NB4 (cell line): Measurements from ENCODE around the gene ANO7.

Experiments used
- DNase-seq: peaks from one replicate; pipeline ENCODE4 v3.0.0; 2010; ENCODE audit warnings: low read depth
- H3K4me3 ChIP-seq: one replicate; pipeline ENCODE4 v1.5.1; 2011; ENCODE audit warnings: mild to moderate bottlenecking, low read depth, low read length, moderate library complexity
- CTCF ChIP-seq: IDR thresholded peaks from one replicate; pipeline ENCODE4 v1.5.1; 2012; ENCODE audit warnings: low read depth, low read length
- MAX ChIP-seq: IDR thresholded peaks from 2 replicates; pipeline ENCODE4 v1.6.1; 2011; ENCODE audit warnings: low read depth, low read length
- MYC ChIP-seq: IDR thresholded peaks from 2 replicates; pipeline ENCODE4 v1.6.1; 2011; ENCODE audit warnings: low read depth, low read length
- POLR2A ChIP-seq: IDR thresholded peaks from 2 replicates; pipeline ENCODE4 v1.6.1; 2011; ENCODE audit warnings: mild to moderate bottlenecking; ENCODE audit not compliant: insufficient read length; ENCODE audit errors: extremely low read depth

ANO7 gene

GRCh38 chr2:241202268-241202585 lies 13.8 kb downstream of the ANO7 start:
- no peak for DNase-seq
- TF ChIP-seq POLR2A (no peak), MAX (no peak), CTCF (no peak), MYC (no peak)
- no peak overlapping the region for H3K4me3 ChIP-seq

- DNase-seq: no peak
- TF ChIP-seq MAX: no peak
- TF ChIP-seq CTCF: no peak
- TF ChIP-seq POLR2A: no peak
- TF ChIP-seq MYC: no peak
- H3K4me3 ChIP-seq: no peak overlapping the region
Measured at GRCh38 chr2:241202681-241203080, 14.2 kb downstream of the ANO7 start.

GRCh38 chr2:241203218-241204009 lies 14.9 kb downstream of the ANO7 start:
- TF ChIP-seq POLR2A: no peak
- TF ChIP-seq MYC: no peak
- no peak for TF ChIP-seq MAX
- TF ChIP-seq CTCF: no peak
- no peak overlapping the region for H3K4me3 ChIP-seq
- no peak for DNase-seq

- DNase-seq: no peak
- no peak overlapping the region for H3K4me3 ChIP-seq
- TF ChIP-seq MYC (no peak), MAX (no peak), CTCF (no peak), POLR2A (no peak)
Measured at GRCh38 chr2:241204010-241204384, 15.5 kb downstream of the ANO7 start.

- no peak overlapping the region for H3K4me3 ChIP-seq
Measured at GRCh38 chr2:241204490-241204889, 16.0 kb downstream of the ANO7 start.

More at GRCh38 chr2:241204490-241204889, 16.0 kb downstream of the ANO7 start:
- TF ChIP-seq CTCF (no peak), MYC (no peak), MAX (no peak), POLR2A (no peak)
- no peak for DNase-seq
